Measurements from ENCODE around the gene OR6K6.

- TF ChIP-seq EP300 (IDR thresholded peaks at IDR 0.05) (no peak), POLR2A (IDR thresholded peaks at IDR 0.05) (no peak)
- TF ChIP-seq, protein P1, sequence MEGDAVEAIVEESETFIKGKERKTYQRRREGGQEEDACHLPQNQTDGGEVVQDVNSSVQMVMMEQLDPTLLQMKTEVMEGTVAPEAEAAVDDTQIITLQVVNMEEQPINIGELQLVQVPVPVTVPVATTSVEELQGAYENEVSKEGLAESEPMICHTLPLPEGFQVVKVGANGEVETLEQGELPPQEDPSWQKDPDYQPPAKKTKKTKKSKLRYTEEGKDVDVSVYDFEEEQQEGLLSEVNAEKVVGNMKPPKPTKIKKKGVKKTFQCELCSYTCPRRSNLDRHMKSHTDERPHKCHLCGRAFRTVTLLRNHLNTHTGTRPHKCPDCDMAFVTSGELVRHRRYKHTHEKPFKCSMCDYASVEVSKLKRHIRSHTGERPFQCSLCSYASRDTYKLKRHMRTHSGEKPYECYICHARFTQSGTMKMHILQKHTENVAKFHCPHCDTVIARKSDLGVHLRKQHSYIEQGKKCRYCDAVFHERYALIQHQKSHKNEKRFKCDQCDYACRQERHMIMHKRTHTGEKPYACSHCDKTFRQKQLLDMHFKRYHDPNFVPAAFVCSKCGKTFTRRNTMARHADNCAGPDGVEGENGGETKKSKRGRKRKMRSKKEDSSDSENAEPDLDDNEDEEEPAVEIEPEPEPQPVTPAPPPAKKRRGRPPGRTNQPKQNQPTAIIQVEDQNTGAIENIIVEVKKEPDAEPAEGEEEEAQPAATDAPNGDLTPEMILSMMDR (IDR thresholded peaks at IDR 0.05) = no peak
These were observed 46.0 kb downstream of the OR6K6 start for GRCh38 chr1:158800526-158800925.

Measured in suprapubic skin (tissue), 3 donors.